Measurements from ENCODE around the gene CYP2A6.

- no peak for TF ChIP-seq CTCF (IDR thresholded peaks at IDR 0.05)
- no peak for TF ChIP-seq EZH2phosphoT487 (IDR thresholded peaks at IDR 0.05)
Observed at GRCh38 chr19:40862333-40862732, 12.1 kb upstream of the CYP2A6 start.
